ENCODE data around the gene PDE4A.
"Not testable (repeated sequence)": the region's sequence is repeated elsewhere in the genome, so short reads cannot be mapped to it uniquely, and the experiment has no call there.

DNA sequence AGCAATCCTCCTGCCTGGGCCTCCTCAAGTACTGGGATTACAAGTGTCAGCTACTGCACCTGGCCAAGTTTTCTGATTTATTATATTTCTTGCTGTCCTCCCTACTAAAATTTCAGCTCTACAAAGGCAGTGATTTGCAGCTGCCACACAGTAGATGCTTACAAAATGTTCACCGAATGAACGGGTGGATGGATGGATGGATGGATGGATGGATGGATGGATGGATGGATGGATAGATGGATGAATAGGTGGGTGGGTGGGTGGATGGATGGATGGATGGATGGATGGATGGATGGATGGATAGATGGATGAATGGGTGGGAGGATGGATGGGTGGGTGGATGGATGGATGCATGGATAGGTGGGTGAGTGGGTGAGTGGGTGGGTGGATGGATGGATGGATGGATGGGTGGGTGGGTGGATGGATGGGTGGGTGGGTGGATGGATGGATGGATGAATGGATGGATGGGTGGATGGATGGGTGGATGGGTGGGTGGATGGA, 43.1 kb upstream of the PDE4A start:
- not testable (repeated sequence) for TF ChIP-seq CTCF, POLR2A, EP300 (IDR thresholded peaks at IDR 0.05)

All from ovary (tissue), 3 donors.